Globus pallidus (tissue), 1 donor: ENCODE measurements around the gene NEGR1.

ENCODE experiments used
- DNase-seq: peaks from one replicate; pipeline ENCODE4 v3.0.0-alpha.2; 2015; ENCODE audit warnings: low spot score

NEGR1 gene

GRCh38 chr1:72230746-72231145, 51.6 kb downstream of the NEGR1 start:
- DNase-seq = no peak

- DNase-seq = no peak
Observed at GRCh38 chr1:72229893-72230292, 52.4 kb downstream of the NEGR1 start.

GRCh38 chr1:72227667-72228066, 54.7 kb downstream of the NEGR1 start:
- DNase-seq = no peak

DNA sequence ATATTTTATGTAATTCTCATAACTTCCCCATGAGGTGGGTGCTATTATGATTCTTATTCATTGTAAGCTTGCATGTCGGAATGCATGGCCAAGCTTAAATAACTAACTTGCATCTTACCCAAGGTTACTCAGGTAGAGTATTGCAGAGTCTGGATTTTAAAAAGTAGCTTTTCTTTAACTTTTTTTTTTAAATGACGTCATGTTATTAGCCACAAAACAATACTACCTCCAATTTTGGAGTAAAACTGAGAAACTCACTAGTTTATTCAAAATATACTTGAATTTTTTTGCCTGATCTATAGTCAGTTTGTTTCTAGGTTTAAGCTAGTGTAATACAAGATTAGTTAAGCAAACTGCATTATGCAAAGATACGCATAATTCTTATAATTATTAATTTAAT, 57.8 kb downstream of the NEGR1 start:
- no peak for DNase-seq

DNA sequence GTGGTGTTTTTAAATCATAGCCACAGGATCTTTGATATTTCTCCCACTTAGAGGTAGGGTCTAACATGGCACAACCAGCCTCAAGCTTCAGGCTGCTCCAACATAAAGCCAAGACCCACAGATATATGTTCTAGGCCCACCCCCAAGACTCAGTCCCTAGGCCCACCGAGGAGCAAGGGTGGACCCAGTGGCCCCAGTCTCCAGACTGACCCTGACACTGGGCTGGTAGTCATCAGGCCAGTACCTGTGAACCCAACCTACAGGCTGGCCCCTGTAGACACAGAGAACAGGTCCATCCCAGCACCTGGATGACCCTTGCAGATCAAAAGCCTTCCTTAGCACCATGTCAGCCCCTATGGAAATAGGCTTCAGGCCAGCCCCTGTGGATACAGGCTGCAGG, 60.5 kb downstream of the NEGR1 start:
- no peak for DNase-seq

DNA sequence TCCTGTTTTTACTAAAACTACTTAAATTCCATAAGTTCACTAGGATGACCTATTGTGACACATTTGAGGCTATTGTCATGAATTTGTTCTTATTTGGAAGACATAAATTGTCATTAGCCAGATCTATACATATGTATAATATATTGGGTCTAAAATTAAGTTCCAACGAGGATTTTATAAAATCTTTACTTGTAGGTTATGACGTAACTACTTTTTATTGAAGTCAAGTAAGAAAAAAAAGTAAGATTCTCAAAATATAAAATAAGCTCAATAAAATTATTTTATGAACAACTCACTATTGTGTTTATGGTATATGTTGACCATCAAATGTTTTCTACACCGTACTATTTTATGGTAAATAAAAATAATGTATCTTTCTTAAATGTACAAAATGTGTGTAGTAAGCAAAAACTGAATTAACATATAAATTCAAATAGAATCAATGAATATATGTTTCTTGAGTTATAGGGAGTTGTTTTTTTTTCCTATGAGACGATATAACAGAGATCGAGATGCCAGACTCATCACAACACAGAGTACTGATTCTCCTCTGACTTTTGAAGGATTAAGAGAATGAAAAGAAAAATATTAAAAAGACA, 64.1 kb downstream of the NEGR1 start:
- no peak for DNase-seq

DNA sequence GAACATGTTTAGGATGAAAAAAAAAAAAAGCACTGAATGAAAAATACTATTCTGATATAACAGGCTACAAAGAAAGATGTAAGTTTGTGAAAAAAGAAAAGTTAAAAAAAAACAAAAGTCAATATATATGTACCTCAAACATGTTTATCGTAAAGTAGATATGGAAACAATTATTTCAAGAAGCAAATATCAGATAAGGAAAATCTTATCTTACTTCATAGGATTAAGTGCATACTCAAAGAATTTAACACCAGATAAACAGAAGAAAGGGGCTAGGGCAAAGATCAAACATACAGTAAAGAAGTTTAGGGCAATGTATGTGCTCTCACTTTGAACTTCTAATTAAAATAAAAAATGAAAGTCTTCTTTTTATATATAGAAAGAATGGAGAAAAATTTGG, 75.3 kb downstream of the NEGR1 start:
- no peak for DNase-seq

DNA sequence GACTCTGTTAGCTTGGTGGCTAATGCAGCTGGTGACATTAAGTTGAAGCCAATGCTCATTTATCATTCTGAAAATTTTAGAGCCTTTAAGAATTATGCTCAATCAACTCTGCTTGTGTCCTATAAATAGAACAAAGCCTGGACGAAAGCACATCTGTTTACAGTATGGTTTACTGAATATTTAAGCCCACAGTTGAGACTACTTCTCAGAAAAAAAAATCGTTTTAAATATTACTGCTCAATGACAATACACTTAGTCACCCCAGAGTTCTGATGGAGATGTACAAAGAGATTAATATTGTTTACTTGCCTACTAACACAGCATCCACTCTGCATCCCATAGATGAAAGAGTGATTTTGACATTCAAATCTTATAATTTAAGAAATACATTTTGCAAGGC, 79.6 kb downstream of the NEGR1 start:
- no peak for DNase-seq

GRCh38 chr1:72197786-72198185, 84.6 kb downstream of the NEGR1 start:
- no peak for DNase-seq

- DNase-seq = peak; percentile 43
Observed at GRCh38 chr1:72186733-72187307, 95.5 kb downstream of the NEGR1 start.

GRCh38 chr1:72184099-72184701, 98.1 kb downstream of the NEGR1 start:
- no peak for DNase-seq

DNA sequence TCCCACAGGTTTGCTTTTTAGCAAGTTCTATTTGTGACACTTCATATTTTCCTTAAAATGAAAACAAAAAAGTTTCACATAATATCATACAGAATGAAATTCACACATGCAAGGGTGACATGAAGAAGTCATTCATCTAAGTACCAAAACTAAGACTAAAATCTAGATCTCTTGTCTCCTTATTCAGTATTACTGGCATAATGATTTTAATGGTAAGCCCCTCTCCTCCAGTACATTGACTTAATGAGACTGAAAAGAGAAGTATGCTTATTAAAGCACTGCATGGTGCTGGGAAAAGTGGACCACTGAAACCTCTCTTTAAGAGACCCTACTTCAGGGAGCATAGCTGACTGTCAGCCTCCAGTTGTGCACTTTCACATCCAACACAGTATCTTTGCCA, 99.5 kb downstream of the NEGR1 start:
- no peak for DNase-seq

- no peak for DNase-seq
Observed at GRCh38 chr1:72178266-72178665, 104.1 kb downstream of the NEGR1 start.

GRCh38 chr1:72177711-72178110, 104.6 kb downstream of the NEGR1 start:
- DNase-seq = no peak

- no peak for DNase-seq
Observed at GRCh38 chr1:72170246-72170645, 112.1 kb downstream of the NEGR1 start.

DNA sequence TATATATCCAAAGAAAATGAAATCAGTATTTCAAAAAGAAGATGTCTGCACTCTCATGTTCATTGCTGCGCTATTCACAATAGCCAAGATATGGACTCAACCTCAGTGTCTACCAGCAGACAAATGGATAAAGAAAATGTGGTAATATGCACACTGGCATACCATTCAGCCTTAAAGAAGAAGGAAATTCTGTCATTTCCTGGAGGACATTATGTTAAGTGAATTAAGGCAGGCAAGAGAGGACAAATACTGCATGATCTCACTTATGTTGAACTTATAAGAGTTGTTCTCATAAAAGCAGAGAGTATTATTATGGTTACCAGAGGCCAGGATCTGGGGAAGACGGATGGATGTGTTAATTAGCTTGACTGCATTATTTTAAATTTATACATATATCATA, 115.9 kb downstream of the NEGR1 start:
- DNase-seq = no peak

DNA sequence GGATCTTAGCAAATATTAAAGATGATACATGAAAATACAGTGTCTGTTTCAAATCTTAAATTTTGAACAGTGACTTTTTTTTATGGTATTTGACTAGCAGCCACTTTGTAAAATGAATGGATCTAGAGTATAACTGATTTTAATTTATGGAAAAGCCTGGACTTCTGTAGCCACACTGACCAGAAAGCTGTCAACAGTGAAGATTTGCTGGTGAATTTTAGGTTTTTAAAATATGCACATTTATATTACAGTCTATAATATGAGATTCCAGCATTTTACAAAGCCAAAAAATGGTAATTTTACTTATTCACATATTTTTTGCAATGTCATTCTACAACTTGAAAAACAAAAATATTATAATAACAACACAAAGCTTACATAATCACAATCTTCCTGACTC, 131.8 kb downstream of the NEGR1 start:
- no peak for DNase-seq

- no peak for DNase-seq
Observed at GRCh38 chr1:72141875-72142274, 140.5 kb downstream of the NEGR1 start.

DNA sequence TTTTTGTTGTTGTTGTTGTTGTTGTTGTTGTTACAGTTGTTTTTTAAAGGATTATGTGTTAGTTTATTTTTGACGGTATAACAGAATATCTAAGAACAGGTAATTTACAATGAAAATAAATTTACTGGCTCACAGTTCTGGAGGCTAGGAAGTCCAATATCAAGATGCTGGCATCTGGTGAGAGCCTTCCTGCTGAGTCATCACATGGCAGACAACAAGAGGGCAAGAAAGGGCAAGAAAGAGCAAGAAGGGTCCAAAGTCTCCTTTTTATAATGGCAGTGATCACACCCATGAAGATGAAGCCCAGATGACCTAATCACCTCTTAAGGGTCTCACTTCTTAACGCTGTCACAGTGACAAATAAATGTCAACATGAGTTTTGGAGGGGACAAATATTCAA, 142.1 kb downstream of the NEGR1 start:
- DNase-seq = no peak

GRCh38 chr1:72137656-72138055, 144.7 kb downstream of the NEGR1 start:
- no peak for DNase-seq

GRCh38 chr1:72129869-72130268, 152.5 kb downstream of the NEGR1 start:
- no peak for DNase-seq

- no peak for DNase-seq
Observed at GRCh38 chr1:72122099-72122880, 160.0 kb downstream of the NEGR1 start.

DNA sequence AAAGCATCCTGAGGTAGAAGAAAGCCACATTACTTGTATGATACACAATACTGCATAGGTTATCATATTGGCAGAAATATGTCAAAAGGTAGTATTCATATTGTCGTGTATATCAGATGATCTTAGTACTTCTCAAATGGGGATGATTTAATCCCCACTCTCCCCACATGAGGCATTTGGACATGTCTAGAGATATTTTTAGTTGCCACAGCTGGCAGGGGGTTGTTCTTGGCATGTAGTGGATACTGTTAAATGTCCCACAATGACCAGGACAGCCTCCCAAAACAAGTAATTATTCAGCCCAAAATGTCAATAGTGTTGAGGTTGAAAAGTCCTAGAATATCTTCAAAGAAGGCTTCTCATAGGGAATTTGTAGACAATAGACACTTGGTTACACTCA, 162.8 kb downstream of the NEGR1 start:
- no peak for DNase-seq
